ENCODE data around the gene SNX30.

Gene SNX30

DNA sequence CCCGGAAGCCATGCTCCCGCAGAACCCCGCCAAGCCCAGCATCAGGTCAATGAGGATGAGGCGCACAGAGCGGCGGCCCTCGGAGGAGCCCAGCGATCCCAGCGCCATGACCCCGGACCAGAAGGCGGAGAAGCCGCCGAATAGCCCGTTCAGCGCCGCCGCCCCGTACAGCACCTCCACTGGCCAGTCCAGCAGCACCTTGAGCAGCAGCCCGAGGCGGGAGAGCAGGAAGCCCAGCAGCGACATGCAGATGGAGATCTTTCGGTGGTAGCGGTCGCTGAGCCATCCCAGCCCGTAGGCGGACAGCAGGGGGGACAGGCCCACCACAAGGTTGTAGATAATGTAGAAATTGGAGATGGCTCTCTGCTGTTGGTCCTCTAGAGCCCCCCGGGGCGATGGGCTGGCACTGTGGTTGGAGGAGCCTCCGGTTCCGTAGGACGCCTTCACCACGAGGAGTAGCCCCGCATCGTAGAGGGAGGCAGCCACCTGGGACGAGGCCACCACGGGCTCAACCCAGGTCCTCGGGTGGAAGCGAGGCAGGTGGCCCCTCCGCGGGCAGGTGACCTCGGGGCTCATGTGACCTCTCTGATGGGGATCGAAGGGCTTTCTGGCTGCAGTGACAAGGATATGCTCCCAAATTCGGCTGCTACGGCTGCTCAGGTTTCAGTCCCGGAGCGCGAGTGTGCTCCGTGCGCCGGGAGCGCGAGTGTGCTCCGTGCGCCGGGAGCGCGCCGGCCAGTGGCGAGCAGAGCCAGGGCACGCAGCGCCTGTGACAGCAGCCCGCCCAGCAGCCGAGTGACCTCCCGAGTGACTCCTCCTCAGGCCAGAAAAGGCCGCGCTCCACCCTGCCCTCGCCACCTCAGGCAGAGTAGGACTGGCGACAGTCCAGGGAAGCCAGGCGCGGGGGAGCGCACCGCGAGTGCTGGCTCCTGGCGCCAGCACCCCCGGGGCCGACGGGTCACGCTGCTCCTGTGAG lies 139.8 kb downstream of the SNX30 start, which contains the start of gene SLC46A2:
Gene SLC46A2, minus strand, starts transcription at position 771 of the 976 bp plus-strand sequence. Its CDS starts 195 bp downstream, at position 576.
- DNase-seq = no peak

DNA sequence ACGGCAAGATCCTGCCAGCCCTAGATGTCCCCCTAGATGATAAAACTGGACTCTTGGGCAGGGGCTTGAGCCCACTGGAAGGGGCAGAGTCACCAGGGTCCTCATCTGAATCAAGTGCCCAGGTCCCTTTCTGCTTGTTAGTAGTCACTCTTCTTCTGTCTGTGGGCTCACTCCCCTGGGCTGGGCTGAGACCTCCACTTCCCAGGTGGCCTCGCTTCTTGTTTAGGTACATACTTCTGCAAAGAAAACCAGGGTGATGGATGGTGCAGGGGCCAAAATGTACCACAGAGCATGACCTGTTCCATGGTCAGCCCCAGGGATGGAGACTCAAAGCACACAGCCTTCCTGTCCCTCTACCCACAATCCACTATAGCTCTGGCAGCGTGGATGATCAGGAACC lies 141.0 kb downstream of the SNX30 start:
- DNase-seq = no peak

DNA sequence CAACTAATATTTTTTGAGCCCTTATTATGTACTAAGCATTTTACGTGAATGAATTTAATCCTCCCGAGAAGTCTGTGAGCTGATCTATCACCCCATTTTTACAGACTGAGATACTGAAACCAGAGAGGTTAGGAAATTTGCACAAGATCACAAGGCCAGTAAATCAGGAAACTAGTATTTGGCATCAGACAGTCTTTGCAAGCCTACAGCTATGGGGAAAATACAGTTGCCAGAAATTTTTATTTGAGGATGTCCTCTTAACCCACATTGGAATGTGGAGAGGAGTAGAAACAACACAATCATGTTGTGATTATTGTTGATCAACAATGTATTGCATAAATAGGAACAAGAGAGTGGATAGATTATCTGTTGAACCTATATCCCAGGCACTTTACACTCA lies 142.4 kb downstream of the SNX30 start:
- DNase-seq = no peak

DNA sequence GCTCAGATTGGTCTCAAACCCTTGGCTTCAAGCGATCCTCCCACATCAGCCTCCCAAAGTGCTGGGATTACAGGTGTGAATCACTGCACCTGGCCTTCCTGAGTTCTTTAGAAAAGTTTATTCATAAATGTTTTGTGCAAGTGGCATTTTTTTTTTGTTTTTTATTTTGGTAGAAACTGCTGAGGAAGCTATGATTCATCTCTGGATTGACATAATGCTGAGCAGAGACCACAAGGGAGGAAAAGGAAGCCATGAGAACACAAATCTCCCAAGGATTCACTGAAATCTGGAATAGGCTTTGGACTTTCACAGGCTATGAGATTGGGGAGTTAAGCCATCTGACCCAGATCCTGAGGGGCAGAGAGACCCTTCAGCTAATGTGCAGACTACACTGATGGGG lies 143.5 kb downstream of the SNX30 start:
- DNase-seq = no peak

DNA sequence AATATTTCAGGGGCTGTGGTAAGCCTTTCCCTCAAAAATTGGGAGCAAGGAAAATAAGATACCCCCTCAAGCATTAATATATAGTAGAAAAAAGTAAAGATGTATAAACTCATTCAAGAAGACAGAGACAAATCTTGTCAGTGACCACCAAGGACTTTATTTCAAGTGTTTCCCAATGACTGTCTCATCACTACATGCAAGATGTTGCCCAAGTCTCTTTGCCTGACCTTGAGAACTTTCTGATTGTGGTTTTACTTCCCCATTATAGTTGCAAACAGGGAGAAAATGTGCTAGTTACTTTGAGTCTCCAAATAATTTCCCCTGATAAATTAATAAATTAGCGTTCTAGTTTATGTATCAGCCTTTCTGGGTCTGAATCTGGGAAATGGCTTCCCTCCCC lies 144.1 kb downstream of the SNX30 start:
- no peak for DNase-seq

DNA sequence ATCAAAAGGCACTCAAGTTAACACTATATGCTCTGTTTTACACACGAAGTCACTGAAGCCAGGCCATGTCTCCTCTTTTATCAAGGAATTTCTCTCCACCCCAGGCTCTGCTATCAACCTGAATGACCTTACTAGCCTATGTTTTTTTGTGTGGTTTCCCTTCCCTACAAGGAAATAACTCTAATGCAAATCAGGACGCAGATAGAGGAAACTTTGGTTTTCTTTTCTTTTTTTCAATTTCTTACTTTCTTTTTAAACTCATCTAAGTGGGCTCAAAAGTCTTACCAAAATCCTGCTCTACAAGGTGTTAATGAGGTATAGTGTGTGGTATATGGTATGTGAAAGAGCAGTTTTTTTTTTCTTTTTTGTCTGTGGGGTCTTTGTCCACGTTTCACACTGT lies 145.6 kb downstream of the SNX30 start:
- DNase-seq = no peak

DNA sequence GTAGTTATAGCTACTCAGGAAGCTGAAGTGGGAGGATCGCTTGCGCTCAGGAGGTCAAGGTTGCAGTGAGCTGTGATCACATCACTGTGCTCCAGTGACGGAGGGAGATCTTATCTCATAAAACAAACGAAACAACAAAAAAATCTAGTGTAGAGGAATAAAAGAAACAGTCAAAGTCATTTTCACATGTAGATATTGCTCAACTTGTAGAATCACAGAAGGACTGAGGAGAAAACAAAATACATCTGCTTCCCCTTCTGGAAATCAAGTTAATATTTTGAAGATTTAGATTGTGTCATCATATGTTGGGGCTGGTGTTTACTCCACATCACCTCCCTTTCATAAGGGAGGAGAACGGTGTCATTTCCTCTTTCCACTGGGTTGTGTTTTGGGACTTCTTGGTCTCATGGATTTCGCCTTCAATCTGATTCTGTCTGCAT lies 148.3 kb downstream of the SNX30 start:
- DNase-seq = no peak

DNA sequence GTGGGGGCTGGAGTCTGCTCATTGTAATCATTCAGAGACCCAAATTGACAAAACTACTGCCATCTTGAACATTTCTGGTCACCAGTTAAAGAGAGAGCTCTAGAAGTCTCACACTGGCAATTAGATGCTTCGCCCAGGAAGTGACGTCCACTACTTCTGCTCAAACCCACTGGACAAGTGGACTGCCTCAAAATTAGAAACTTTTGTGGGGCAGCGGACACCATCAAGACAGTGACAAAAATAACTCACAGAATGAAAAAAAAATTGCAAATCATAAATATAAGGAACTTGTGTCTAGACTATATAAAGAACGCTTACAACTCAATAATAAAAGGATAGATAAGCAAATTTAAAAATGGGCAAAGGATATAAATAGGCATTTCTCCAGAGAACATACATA lies 149.9 kb downstream of the SNX30 start:
- no peak for DNase-seq

DNA sequence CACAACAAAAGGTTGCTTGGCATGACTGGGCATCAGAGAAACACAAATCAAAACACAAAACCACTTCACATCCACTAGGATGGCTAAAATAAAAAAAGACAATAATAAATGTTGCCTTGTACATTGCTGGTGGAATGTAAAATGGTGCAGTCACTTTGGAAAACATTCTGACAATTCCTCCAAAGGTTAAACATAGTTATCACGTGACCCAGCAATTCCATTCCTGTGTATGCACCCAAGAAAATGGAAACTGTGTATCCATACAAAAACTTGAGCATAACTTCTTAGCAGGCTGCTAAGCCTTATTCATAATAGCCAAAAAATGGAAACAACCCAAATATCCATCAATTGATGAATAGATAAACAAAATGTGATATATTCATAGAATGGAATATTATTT lies 150.3 kb downstream of the SNX30 start:
- DNase-seq = no peak

DNA sequence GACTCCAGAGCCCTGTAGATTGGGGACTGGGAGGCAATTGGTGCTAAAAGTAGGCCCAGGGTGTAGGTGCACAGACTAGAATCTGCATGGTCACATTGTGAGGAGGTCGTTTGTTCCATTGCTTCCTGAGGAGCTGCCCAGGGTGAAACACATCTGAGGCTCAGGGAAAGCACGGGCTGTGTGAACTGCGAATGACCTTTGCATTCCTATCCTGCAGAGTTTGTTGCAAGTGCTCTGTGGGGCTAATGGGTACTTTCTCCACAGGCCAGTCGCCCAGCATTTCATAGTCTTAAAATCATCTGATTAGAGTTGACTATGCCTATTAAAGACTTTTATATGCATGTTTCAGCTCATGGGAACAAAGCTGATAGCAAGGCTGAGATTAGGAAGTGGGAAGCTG lies 154.5 kb downstream of the SNX30 start:
- DNase-seq = no peak

DNA sequence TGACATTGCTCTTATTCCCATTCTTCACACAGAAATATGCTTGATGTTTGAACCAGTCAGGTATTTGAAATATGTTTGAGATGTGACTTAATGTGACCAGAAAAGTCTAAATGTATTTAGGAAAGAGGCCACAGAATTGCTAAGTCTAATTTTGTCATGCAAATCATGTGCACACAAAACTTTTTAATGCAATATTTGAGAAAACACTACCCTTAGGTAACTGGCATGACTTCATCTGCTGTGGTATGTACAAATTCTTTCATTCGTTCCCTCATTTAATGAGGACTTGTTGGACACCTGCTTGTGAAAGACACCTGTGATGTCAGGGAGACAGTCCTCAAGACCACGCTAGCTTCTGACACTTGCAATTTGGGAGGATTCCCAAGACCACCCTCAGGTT lies 161.2 kb downstream of the SNX30 start:
- no peak for DNase-seq

DNA sequence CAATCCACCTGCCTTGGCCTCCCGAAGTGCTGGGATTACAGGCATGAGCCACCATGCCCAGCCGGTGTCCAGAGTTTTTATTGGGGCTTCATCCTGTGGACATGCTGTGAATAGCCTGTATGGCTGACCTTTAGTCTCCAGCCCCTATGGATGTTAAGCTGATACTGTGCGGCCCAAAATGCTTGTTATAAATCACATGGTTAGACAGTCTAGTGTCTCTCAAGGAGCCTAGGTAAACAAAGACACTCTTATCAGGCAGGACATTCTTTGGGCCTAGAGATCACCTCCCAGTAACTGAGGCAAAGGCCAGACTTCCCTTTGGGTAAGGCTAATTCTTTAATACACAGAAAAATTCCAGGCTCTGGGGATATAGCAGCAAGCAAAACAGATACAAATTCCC lies 162.1 kb downstream of the SNX30 start:
- DNase-seq = no peak

DNA sequence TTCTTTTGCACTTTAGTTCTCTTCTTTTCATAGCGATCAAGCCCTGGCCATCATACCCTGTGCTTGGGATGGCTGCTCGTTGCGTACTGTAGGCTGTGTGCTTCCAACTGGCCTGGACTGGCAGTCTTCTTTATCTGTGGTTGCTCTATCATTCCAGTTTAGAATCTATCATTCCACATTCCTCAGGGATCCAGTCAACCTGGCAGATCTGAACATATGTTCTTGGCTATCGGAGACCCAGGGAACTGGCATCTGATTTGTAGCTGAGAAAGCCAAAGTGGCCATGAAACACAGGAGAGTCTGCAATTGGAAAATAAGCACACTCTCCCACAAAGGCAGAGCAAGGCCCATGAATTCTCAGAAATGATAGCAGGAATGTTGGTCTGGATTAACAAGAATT lies 162.8 kb downstream of the SNX30 start:
- no peak for DNase-seq

DNA sequence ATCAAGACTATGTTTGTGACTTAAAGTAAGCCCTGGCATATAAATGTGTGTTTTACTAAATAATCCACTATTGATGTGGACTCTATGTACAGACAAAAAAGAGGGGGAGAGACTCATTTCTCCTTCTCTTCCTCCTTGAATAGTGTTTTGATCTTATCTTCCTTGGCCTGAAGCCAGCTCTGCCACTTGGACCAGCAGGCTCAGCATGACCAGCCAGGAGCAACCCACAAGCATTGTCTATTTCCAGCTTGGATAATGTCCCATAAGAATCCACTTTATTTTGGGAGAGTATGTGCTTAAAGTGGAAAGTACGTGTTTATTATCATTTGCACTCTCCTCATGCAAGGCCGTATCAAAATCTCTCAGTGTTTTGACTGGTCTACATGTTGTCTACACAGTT lies 164.0 kb downstream of the SNX30 start:
- DNase-seq = no peak

DNA sequence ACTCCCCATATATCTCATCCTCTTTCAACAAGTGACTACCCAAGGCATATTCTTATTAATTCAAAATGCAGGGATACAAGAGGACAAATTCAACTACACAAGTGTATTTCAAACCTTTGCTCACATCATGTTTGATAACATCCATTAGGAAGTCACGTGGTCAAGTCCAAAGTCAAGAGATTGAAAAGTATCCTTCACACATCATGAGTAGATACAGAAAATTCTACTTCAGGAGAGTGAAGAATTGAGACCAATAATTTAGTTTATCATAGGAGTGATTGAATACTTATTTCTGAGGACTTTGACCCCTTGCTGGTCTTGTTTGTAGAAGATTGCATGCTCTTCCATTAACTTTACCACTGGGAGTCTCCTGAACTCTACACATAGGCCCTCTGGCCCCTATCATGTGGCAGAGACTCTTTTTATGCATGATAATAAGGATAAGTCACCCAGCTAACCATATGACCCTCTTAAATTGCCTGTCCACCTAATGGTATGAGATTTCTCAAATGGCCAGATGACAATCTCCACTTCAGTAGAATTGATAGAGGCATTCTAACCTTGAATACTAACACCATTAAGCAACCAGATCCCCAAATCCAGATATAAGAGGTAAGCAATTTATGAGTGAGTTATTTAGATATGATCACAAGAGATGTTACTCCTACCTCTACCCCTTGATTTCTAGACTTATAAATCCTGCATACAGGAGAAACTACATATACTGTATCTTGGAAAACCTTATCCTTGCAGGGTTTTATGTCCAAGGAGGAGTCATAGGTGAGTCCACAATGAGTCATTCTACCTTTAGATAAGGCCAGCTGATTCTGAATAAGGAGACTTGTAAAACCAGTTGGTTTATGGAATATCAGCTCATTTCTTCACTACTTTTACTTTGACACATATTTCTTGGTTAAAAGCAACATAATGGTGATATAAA lies 166.8 kb downstream of the SNX30 start:
- no peak for DNase-seq

DNA sequence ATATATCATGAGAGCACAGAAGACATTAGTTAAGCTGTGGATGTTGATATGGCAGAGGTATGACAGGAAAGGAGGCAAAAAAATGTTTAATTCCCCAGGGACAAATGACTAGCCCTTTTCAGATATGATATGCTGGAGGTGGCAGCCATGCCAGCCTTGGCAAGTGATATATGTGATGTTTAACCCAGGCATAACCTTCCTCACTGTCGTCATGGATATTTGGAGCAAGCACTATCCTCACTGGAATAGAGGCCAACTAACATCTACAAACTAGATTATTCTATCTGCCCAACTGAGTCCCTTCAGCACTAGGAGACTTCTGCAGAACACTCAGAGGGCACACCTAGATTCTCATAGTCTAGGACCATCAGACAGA lies 167.4 kb downstream of the SNX30 start:
- DNase-seq = no peak

DNA sequence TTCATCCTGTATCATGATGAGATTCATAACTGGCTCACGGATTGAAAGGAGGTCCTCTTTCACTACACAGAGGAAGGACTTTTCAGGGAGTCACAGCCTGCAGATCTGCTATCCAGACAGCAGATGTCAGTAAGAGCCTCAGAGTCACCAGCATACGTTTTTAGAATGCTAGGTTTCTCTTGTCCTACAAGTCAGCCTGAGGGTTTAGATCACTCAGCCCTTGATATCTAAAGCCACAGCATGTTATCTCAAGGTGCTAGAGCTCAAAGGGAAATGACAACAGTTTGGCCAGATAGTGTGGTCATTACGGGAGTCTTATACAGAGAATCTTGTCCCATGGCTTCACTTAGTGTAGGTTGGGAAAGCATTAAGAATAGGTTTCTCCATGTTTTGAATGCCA lies 171.0 kb downstream of the SNX30 start:
- DNase-seq = peak; percentile 11

Measured in NCI-H510A treated with DMSO at 0.1 percent for 48 hours (cell line).